Measurements from ENCODE around the gene KCNG2. TPM values are rescaled to one million over a fixed set of nuclear protein-coding genes. Genes with fewer than 3 reads are reported as not detected.

KCNG2 gene
- total RNA-seq, 1 donor from 2014 or later = not detected

DNA sequence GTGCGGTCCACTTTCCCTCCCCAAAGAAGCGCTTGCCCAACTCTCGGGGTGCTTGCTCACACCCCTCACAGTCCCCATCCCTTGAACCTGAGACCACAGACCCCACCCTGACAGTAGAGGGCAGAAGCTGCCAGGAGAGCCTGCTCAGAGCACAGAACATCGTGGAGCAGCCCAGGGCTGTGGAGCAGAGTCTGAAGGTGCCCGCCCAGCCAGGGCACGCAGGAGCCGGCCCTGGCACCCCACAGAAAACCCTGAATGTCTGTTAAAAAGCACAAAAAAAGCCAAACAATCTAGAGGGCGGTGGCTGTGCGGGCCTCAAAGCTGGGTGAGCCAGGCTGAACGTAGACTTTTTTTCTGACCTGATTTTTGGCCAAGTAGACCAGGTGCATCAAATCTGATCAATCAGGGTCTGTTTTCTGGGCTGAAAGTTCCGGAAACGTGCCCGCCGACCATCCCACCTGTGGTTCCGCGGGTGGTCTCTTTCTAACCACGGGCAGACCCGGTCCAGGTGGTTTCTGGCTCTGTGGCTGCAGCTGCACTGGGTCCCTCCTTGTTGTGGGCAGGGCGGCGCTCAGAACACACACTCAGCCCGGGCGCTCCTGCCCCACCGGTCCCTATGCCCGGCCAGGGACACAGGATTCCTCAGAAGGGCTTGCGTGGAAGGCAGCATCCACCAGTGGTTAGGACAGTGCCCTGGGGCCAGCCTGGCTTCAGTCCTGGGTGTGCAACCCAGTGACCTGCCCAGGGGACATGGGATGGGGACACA is 87.4 kb downstream of the KCNG2 start:
- Mint-ChIP-seq H3K4me1 (ENCODE audit: low read depth) (no peaks in the 10 kb centered on the region), H3K36me3 (ENCODE audit: insufficient read depth) (no peaks in the 10 kb centered on the region), H3K4me3 (ENCODE audit: low read depth) (no peak overlapping the region), H3K9me3 (ENCODE audit: low read depth) (peaks cover 11% of the 10 kb centered on the region), H3K27ac (no peak overlapping the region), H3K27me3 (no peaks in the 10 kb centered on the region)
- DNase-seq (ENCODE audit: low spot score, unreplicated experiment) = no peak
- TF ChIP-seq, protein P1, sequence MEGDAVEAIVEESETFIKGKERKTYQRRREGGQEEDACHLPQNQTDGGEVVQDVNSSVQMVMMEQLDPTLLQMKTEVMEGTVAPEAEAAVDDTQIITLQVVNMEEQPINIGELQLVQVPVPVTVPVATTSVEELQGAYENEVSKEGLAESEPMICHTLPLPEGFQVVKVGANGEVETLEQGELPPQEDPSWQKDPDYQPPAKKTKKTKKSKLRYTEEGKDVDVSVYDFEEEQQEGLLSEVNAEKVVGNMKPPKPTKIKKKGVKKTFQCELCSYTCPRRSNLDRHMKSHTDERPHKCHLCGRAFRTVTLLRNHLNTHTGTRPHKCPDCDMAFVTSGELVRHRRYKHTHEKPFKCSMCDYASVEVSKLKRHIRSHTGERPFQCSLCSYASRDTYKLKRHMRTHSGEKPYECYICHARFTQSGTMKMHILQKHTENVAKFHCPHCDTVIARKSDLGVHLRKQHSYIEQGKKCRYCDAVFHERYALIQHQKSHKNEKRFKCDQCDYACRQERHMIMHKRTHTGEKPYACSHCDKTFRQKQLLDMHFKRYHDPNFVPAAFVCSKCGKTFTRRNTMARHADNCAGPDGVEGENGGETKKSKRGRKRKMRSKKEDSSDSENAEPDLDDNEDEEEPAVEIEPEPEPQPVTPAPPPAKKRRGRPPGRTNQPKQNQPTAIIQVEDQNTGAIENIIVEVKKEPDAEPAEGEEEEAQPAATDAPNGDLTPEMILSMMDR (IDR thresholded peaks at IDR 0.05; ENCODE audit: unreplicated experiment) = no peak

DNA sequence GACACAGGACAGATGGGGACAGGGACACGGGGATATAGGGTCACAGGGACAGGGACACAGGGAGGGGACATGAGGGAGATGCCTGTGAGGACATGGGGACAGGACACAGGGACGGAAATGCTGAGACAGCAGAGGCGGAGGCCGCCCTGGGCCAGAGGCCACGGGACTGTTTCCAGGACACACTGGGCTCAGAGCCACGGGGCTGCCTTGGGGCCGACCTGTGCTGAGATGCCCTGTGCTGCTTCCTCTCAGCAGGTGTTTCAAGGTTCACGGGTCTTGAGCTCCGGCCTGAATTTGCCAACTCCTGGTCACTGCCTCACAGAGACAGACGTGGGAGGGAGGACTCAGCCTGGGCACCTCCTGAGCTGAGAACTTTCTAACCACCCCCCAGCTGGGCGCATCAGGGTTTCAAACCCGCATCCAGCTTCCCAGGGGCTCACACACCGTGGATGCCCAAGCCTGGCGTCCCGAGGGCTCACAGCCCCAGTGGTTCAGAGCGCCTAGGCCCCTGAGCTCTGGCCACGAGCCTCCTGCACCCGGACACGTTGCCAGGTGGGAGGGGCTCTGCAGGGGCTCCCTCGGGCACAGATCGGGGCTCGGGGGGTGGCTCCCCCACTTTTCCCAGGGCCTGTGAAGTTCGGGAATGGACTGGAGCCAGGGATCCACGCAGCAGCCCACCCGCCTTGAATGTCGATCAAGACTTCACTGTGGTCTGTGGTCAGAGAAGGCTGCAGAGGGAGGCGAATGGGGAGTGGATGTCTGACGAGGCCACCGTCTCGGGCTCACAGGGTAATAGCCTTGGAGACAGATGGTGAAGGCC is 89.7 kb downstream of the KCNG2 start:
- no peaks in the 10 kb centered on the region for H3K27me3 Mint-ChIP-seq
- H3K27ac Mint-ChIP-seq = no peak overlapping the region
- H3K36me3 Mint-ChIP-seq (ENCODE audit: insufficient read depth) = peaks cover 4% of the 10 kb centered on the region
- peaks cover 29% of the 10 kb centered on the region for H3K9me3 Mint-ChIP-seq (ENCODE audit: low read depth)
- H3K4me1 Mint-ChIP-seq (ENCODE audit: low read depth) = no peaks in the 10 kb centered on the region
- TF ChIP-seq, protein P1 (IDR thresholded peaks at IDR 0.05; ENCODE audit: unreplicated experiment) = no peak
- H3K4me3 Mint-ChIP-seq (ENCODE audit: low read depth) = no peak overlapping the region
- DNase-seq (ENCODE audit: low spot score, unreplicated experiment) = no peak

DNA sequence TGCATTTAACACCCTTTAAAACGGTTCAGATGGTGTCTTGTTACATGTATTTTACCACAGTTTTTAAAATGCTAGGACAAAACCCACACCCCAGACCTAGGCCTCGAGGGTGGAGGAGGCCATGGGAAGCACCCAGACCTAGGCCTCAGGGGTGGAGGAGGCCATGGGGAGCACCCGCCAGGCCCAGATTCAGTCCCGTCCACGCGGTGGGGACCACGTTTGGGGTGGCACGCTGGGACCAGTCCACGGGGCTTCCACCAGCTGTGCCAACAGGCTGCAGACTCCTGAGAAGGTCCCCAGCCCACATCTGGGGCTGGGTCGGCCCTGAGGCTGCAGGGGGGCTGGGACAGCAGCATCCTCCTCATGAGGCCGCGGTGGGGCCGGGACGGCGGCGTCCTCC is 90.3 kb downstream of the KCNG2 start:
- TF ChIP-seq, protein P1 (IDR thresholded peaks at IDR 0.05; ENCODE audit: unreplicated experiment) = no peak
- H3K9me3 Mint-ChIP-seq (ENCODE audit: low read depth) = peaks cover 35% of the 10 kb centered on the region
- peaks cover 4% of the 10 kb centered on the region for H3K36me3 Mint-ChIP-seq (ENCODE audit: insufficient read depth)

DNA sequence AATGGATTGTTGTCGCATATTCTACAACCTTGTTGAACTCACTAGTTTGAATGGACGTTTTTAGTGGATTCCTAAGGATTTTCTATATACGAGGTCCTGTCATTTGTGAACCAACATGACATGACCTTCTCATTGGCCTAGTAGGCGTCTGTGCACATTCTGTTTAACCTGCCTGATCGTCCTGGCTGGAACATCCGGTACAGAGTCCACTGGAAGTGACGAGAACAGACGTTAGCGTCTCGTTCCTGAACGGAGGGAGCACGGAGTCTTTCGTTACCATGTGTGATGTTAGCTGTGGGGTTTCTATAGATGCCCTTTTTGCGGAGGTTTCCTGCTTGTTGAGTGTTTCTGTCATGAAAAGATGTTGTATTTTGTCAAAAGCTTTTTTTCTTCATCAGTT is 91.8 kb downstream of the KCNG2 start:
- TF ChIP-seq, protein P1 (IDR thresholded peaks at IDR 0.05; ENCODE audit: unreplicated experiment) = no peak
- peaks cover 7% of the 10 kb centered on the region for H3K36me3 Mint-ChIP-seq (ENCODE audit: insufficient read depth)
- H3K4me3 Mint-ChIP-seq (ENCODE audit: low read depth) = no peak overlapping the region
- H3K27ac Mint-ChIP-seq = no peak overlapping the region
- H3K27me3 Mint-ChIP-seq = no peaks in the 10 kb centered on the region
- DNase-seq (ENCODE audit: low spot score, unreplicated experiment) = no peak
- H3K4me1 Mint-ChIP-seq (ENCODE audit: low read depth) = no peaks in the 10 kb centered on the region
- H3K9me3 Mint-ChIP-seq (ENCODE audit: low read depth) = peaks cover 50% of the 10 kb centered on the region

More for the DNA sequence above, 90.3 kb downstream of the KCNG2 start:
- Mint-ChIP-seq H3K27ac (no peak overlapping the region), H3K4me1 (ENCODE audit: low read depth) (no peaks in the 10 kb centered on the region), H3K27me3 (no peaks in the 10 kb centered on the region), H3K4me3 (ENCODE audit: low read depth) (no peak overlapping the region)
- no peak for DNase-seq (ENCODE audit: low spot score, unreplicated experiment)

DNA sequence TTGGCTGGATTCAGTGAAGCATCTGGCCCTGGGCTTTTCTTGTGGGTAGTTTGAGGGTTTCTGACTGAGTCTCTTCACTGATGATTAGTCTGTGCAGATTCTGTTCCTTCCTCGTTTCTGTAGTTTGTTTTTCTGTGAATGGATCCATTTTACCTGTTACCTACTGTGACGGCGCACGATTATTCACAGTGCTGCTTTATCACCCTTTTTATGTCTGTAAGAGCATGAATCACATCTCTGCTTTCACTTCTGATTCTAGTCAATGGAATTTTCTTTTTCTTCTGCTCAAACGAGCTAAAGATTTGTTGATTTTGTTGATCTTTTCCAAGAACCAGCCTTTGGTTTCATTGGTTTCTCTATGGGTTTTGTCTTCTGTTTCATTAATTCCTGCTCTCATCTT is 92.9 kb downstream of the KCNG2 start:
- no peaks in the 10 kb centered on the region for H3K27me3 Mint-ChIP-seq
- H3K27ac Mint-ChIP-seq = no peak overlapping the region
- TF ChIP-seq, protein P1 (IDR thresholded peaks at IDR 0.05; ENCODE audit: unreplicated experiment) = no peak
- no peak overlapping the region for H3K4me3 Mint-ChIP-seq (ENCODE audit: low read depth)
- H3K4me1 Mint-ChIP-seq (ENCODE audit: low read depth) = no peaks in the 10 kb centered on the region
- no peak for DNase-seq (ENCODE audit: low spot score, unreplicated experiment)
- peaks cover 59% of the 10 kb centered on the region for H3K9me3 Mint-ChIP-seq (ENCODE audit: low read depth)
- peaks cover 16% of the 10 kb centered on the region for H3K36me3 Mint-ChIP-seq (ENCODE audit: insufficient read depth)
